ENCODE results near the gene LCTL. TPM values are rescaled to one million over a fixed set of nuclear protein-coding genes. Genes with fewer than 3 reads are reported as not detected.

Gene LCTL, protein sequence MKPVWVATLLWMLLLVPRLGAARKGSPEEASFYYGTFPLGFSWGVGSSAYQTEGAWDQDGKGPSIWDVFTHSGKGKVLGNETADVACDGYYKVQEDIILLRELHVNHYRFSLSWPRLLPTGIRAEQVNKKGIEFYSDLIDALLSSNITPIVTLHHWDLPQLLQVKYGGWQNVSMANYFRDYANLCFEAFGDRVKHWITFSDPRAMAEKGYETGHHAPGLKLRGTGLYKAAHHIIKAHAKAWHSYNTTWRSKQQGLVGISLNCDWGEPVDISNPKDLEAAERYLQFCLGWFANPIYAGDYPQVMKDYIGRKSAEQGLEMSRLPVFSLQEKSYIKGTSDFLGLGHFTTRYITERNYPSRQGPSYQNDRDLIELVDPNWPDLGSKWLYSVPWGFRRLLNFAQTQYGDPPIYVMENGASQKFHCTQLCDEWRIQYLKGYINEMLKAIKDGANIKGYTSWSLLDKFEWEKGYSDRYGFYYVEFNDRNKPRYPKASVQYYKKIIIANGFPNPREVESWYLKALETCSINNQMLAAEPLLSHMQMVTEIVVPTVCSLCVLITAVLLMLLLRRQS
- total RNA-seq: not detected
- long read RNA-seq, donor 1: 0 reads
- long read RNA-seq, donor 2: 0 reads

DNA sequence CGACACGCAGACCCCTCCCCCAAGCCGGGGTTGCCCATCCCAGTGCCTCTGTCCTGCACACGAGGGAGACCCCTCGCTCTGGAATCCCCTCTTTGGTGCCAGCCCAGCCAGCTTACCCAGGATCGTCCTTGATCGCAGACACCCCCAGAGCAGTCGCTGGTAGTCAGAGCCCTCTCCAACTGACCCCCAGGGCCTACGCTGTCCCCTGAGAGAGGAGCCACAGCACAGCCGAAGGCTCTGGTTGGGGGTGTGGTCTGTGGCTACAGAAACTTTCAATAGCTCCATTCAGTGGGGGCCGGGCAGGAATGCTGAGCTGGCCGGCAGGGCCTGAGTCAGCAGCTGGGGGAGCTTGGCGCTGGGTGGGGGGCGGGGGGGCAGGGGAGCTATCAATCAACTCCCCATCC is at the start of gene LCTL:
Gene LCTL, minus strand, starts transcription at position 258 of the 404 bp plus-strand sequence. CDS start 633 bp downstream, outside the sequence.
- DNase-seq: no peak
- H3K9me3 ChIP-seq: no peaks in the 10 kb centered on the region

DNA sequence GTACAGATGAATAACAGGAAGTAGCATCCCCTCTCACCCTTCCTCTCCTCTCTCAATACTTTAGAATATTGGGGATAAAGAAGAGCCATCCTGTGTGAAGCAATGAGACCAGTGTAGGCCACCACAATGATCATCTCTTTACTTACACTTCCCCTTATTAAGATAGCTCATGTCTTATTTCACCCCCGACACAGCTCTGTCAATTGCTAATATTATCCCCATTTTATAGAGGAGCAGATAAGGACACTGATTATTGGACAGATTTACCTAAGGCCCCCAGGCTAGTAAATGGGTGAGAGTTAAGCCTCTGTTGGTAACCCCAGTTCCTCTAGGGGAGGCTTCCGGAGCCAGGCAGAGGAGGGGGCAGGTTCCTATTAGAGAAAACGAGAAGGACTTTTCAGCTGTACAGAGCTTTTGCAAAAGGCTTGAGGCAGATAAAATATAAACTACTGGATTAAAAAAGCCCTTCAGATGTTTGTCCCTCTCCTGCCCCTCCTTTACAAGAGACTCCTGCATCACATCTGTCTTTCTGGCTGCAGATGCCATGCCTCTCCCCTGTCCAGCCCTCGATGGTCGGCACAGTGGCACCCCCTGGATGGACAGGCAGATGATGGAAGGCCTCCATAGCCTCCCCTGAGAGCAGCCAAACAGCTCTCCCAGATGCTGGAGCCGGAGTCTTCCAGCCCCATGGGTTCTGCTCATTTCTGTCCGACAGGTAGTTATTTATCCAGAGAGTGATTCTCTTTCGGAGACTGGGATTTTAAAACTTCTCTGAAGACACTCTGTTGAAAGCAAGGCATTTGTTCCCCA is 49.4 kb upstream of the LCTL start:
- ATAC-seq (no peak), DNase-seq (no peak)
- TF ChIP-seq, protein P1, sequence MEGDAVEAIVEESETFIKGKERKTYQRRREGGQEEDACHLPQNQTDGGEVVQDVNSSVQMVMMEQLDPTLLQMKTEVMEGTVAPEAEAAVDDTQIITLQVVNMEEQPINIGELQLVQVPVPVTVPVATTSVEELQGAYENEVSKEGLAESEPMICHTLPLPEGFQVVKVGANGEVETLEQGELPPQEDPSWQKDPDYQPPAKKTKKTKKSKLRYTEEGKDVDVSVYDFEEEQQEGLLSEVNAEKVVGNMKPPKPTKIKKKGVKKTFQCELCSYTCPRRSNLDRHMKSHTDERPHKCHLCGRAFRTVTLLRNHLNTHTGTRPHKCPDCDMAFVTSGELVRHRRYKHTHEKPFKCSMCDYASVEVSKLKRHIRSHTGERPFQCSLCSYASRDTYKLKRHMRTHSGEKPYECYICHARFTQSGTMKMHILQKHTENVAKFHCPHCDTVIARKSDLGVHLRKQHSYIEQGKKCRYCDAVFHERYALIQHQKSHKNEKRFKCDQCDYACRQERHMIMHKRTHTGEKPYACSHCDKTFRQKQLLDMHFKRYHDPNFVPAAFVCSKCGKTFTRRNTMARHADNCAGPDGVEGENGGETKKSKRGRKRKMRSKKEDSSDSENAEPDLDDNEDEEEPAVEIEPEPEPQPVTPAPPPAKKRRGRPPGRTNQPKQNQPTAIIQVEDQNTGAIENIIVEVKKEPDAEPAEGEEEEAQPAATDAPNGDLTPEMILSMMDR (IDR thresholded peaks at IDR 0.05): no peak
- Histone ChIP-seq H3K4me1 (ENCODE audit: low read depth) (peaks cover 11% of the 10 kb centered on the region), H3K36me3 (ENCODE audit: low read depth) (no peaks in the 10 kb centered on the region), H3K9me3 (no peaks in the 10 kb centered on the region), H3K4me3 (no peak overlapping the region)
- intact Hi-C loops (cut with DNase I, micrococcal nuclease): loop anchor here (5.0 to 10.0 kb wide), 3 partner anchors 80 to 160 kb away; no protein-coding TSS in a partner anchor

More for the DNA sequence above, at the start of gene LCTL:
- intact Hi-C loops (cut with DNase I, micrococcal nuclease): no loop called here
- ATAC-seq: no peak
- H3K4me1 ChIP-seq (ENCODE audit: low read depth): no peaks in the 10 kb centered on the region
- H3K36me3 ChIP-seq (ENCODE audit: low read depth): no peaks in the 10 kb centered on the region
- no peak within 1 kb of the TSS for H3K4me3 ChIP-seq
- TF ChIP-seq, protein P1 (IDR thresholded peaks at IDR 0.05): no peak

DNA sequence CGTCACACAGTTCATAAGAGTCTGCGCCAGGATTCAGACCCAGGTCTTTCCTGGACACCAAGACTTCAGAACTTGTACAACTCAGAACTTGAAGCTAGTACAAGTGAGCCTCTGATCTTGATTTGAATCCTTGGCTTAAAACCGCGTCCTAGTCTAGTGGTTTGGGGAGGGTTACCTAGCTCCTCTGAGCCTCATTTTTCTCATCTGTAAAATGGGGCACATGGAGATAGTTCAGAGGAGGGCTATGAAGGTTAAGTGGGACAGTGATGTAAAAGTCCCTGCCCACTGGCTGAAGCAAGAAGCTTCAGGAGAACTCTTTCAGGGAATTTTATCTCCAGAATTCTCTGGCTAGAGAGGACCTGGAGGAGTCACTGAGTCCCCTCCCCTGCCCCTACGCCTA is 48.7 kb upstream of the LCTL start:
- intact Hi-C loops (cut with DNase I, micrococcal nuclease): loop anchor here in 1 of 2 donors (10.0 kb wide), 2 partner anchors 80 to 160 kb away; no protein-coding TSS in a partner anchor
- H3K4me1 ChIP-seq (ENCODE audit: low read depth): peaks cover 10% of the 10 kb centered on the region
- no peak for ATAC-seq

DNA sequence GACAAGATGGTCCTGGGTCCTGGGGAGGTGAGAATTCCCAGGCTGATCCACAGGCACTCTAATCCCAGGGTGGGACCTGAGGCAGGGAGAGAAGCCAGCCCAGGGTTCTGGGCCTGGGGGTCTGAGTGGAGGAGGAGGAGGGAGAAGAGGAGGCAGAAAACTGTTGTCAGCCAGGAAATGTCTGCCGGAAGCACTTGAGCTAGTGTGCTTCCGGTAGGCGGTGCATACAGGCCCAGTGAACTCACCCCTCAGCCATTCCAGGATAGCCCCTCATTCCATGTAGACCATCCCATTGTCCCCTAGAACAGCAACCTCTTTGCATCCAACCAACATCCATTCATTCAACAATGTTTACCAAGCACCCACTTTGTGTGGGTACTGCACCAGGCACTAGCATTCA is 47.9 kb upstream of the LCTL start:
- Histone ChIP-seq H3K4me3 (no peak overlapping the region), H3K4me1 (ENCODE audit: low read depth) (peaks cover 2% of the 10 kb centered on the region), H3K9me3 (no peaks in the 10 kb centered on the region), H3K36me3 (ENCODE audit: low read depth) (no peaks in the 10 kb centered on the region)
- TF ChIP-seq, protein P1 (IDR thresholded peaks at IDR 0.05): no peak
- intact Hi-C loops (cut with DNase I, micrococcal nuclease): loop anchor here in 1 of 2 donors (10.0 kb wide), 2 partner anchors 81 to 161 kb away; no protein-coding TSS in a partner anchor
- no peak for DNase-seq
- ATAC-seq: no peak

More for the DNA sequence above, 48.7 kb upstream of the LCTL start:
- no peak for DNase-seq
- TF ChIP-seq, protein P1 (IDR thresholded peaks at IDR 0.05): no peak
- no peaks in the 10 kb centered on the region for H3K9me3 ChIP-seq
- no peaks in the 10 kb centered on the region for H3K36me3 ChIP-seq (ENCODE audit: low read depth)
- no peak overlapping the region for H3K4me3 ChIP-seq
